ENCODE data around the gene ANO10.

GRCh38 chr3:43473244-43473643, 148.6 kb downstream of the ANO10 start:
- no peak for TF ChIP-seq CTCF (IDR thresholded peaks at IDR 0.05)
- no peak for TF ChIP-seq POLR2A (IDR thresholded peaks at IDR 0.05)

Data from stomach (tissue), 4 donors.